RKO (cell line): ENCODE data around the gene RAB1B.

Source experiments
- DNase-seq: peaks from one replicate; pipeline ENCODE4 v3.0.0-alpha.2; 2016; ENCODE audit warnings: low spot score

RAB1B gene

DNA sequence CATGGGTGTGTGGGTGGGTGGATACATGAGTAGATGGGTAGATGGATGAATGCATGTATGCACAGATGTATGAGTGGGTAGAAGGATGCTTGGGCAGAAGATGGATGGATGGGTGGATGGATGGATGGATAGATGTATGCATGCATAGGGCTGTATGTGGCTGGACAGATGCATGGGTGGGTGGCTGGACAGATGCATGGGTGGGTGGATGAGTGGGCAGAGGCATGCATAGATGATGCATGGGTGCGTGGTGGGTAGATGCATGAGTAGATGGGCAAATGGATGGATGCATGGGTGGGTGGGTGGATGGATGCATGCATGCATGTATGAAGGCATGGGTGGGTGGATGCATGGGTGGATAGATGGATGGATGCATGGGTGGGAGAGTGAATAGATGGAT is 55.2 kb downstream of the RAB1B start:
- no peak for DNase-seq

DNA sequence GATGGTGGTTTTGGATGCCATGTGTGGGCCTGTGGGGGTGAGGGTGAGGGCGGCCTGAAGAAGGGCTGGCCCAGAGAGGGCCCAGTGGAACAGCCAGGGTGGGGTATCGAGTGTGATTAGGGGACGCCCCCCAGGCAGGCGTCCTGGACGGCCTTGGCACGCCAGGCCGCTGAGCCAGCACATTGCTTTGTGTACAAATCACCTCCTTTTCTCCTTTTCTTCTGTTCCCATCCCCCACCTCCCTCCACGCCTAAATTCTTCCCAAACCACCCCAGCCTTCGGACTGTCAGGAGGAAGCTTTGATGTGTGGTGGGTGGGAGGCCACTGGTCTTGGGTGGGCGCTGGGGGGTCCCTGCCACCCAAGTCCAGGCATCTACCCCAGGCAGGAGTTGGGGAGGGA is 56.2 kb downstream of the RAB1B start:
- no peak for DNase-seq

DNA sequence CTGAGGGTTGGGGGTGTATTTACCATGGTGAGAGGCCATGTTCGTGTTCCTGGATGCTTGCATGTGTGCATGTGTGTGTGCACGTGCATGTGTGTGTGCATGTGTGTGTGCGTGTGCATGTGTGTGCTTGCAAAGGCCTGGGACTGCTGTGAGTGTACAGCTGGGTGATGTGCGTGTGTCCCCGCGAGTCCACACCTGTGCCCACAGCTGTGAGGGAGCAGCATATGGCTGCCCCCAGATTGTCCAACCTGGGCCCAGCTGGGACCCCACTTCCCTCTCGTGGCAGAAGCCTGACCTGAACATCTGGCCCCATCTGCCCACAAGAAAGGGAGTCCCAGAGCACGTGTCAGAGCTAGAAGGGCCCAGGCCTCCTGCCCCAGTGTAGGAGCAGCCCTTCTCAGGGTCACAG is 56.8 kb downstream of the RAB1B start:
- DNase-seq, result no peak

- no peak for DNase-seq
Measured at GRCh38 chr11:66326261-66327111, 58.0 kb downstream of the RAB1B start.
